SK-N-MC (cell line): ENCODE results near the gene SCN1B.

Experiments
- EZH2 ChIP-seq: fragments of 200-600 bp; sonication (generic); IDR thresholded peaks from one replicate; pipeline ENCODE4 v1.6.1; 2017; ENCODE audit warnings: antibody characterized with exemption
- POLR2AphosphoS5 ChIP-seq: IDR thresholded peaks from 2 replicates; pipeline ENCODE4 v1.6.1; 2012; ENCODE audit warnings: mild to moderate bottlenecking, low read depth, low read length, borderline replicate concordance

DNA sequence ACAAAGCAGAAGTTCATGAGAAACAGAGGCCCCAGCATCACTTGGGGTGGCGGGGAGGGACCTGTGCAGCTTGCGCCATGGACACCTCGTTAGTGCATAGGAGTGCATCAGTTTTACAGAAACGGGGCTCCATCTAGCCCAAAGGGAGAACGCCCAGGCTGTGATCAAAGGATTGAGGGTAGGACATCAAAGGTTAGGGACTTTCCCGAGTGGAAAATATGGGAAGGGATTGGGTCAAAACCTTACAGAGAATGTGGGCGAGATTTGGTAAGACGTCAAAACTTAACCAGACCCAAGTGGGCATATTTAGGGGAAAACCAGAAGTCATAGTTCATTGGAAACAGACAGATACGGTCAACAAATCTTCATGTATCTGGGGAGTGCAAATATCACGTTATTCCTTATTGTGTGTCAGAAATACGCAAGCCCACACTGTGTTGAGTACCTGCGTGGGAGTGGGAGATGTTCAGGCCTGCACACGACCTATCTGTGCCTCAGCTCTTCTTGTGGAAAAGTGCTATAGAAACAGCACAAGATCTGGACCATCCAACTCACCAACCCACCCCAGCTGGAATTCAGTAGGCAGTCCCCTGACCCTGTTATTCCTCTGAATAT lies 39.6 kb upstream of the SCN1B start:
- TF ChIP-seq POLR2AphosphoS5 (no peak), EZH2 (no peak)
